Measurements from ENCODE around the gene COG5.
"Not testable (repeated sequence)": the region's sequence is repeated elsewhere in the genome, so short reads cannot be mapped to it uniquely, and the experiment has no call there.

COG5 gene

DNA sequence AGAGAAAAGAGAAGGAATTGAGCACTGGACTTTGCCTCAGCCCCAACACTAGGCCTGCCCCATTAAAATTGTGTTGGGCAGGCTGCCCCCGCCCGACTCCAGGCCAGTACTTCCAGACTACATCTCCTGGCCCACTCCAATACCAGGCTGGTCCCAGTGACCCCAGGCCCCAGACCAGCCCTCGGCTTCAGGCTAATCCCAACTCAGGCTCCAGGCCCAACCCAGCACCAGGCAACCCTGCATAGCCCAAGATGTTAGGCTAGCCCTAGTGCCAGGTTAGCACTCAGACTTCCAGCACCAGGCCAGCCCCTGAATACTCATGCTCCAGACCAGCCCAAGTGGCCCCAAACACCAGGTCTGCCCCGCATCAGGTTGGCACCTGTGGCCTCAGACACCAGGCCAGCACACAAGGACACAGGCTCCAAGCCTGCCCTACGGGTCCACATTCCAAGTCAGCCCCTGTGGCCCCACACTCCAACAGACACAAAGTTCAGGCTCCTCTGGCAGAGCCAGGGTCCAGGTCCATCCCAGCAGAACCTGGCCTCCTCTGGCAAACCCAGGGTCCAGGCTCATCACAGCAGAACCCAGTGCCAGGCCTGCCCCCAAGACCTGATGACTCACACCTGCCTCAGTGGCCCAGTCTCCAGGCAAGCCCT is 20.3 kb downstream of the COG5 start:
- DNase-seq: no peak
- H3K27me3 ChIP-seq: no peaks in the 10 kb centered on the region
- H3K4me3 ChIP-seq (ENCODE audit: low read depth, low read length): no peak overlapping the region
- peaks cover 14% of the 10 kb centered on the region; the same call in 1 of the 2 replicates for H3K36me3 ChIP-seq
- H3K4me1 ChIP-seq: peaks cover 5% of the 10 kb centered on the region
- TF ChIP-seq, protein P1, sequence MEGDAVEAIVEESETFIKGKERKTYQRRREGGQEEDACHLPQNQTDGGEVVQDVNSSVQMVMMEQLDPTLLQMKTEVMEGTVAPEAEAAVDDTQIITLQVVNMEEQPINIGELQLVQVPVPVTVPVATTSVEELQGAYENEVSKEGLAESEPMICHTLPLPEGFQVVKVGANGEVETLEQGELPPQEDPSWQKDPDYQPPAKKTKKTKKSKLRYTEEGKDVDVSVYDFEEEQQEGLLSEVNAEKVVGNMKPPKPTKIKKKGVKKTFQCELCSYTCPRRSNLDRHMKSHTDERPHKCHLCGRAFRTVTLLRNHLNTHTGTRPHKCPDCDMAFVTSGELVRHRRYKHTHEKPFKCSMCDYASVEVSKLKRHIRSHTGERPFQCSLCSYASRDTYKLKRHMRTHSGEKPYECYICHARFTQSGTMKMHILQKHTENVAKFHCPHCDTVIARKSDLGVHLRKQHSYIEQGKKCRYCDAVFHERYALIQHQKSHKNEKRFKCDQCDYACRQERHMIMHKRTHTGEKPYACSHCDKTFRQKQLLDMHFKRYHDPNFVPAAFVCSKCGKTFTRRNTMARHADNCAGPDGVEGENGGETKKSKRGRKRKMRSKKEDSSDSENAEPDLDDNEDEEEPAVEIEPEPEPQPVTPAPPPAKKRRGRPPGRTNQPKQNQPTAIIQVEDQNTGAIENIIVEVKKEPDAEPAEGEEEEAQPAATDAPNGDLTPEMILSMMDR (IDR thresholded peaks at IDR 0.05; ENCODE audit: low read depth, low read length): no peak
- H3K9me3 ChIP-seq: no peaks in the 10 kb centered on the region

DNA sequence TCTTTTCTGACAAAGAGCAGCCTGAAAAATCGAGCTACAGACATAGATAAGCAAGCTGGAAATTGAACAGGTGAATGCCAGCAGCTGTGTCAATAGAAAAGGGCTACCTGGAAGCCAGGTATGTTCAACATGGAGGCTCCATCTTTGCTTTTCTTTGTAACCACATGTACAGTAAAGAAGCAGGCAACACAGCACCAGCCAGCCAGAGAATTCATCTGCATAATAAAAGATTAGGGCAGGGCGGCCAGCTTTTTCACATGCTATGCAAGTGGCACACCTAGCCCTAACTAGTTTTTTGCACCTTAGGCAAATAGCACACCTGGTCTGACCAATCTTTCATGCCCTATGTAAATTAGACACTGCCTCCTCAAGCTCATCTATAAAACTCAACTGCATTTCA is 25.7 kb downstream of the COG5 start:
- Histone ChIP-seq H3K9me3 (no peaks in the 10 kb centered on the region), H3K4me1 (peaks cover 5% of the 10 kb centered on the region), H3K27me3 (no peaks in the 10 kb centered on the region), H3K36me3 (no peaks in the 10 kb centered on the region), H3K4me3 (ENCODE audit: low read depth, low read length) (no peak overlapping the region)
- TF ChIP-seq, protein P1 (IDR thresholded peaks at IDR 0.05; ENCODE audit: low read depth, low read length): no peak
- no peak for DNase-seq

DNA sequence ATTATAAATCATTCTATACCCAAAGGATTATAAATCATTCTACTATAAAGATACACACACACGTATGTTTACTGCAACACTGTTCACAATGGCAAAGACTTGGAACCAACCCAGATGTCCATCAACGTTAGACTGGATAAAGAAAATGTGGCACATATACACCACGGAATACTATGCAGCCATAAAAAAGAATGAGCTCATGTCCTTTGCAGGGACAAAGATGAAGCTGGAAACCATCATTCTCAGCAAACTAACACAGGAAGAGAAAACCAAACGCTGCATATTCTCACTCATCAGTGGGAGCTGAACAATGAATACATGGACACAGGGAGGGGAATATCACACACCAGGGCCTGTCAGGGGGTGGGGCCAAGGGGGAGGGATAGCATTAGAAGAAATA is 26.5 kb downstream of the COG5 start:
- not testable (repeated sequence) for H3K4me3 ChIP-seq (ENCODE audit: low read depth, low read length); DNase-seq; H3K27me3 ChIP-seq; H3K36me3 ChIP-seq; H3K4me1 ChIP-seq; H3K9me3 ChIP-seq

DNA sequence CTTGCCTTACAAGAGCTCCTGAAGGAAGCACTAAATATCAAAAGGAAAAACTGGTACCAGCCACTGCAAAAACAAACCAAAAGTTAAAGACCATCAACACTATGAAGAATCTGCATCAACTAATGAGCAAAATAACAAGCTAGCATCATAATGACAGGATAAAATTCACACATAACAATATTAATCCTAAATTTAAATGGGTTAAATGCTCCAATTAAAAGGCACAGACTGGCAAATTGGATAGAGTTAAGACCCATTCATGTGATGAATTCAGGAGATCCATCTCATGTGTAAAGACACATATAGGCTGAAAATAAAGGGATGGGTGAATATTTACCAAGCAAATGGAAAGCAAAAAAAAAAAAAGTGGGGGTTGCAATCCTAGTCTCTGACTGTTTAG is 29.6 kb downstream of the COG5 start:
- TF ChIP-seq, protein P1 (IDR thresholded peaks at IDR 0.05; ENCODE audit: low read depth, low read length): no peak
- no peaks in the 10 kb centered on the region for H3K36me3 ChIP-seq
- no peak for DNase-seq

DNA sequence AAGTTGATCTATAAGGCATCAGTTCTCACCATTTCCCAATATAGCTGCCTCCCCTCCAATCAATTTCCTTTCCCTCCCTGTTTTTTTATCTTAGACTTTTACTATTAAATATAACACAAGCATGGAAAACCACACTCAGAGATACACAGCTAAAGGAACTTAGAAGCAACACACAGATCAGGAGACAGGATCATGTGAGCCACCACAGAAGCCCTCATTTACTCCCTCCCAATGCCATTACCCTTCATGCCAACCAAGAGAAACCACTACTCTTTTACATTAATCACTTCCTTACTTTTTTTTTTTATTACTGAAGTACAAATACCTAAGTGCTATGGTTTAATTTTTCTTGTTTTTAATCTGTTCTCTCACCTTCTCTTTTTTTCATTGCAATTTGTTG is 33.0 kb downstream of the COG5 start:
- Histone ChIP-seq H3K9me3 (no peaks in the 10 kb centered on the region), H3K4me3 (ENCODE audit: low read depth, low read length) (no peak overlapping the region), H3K36me3 (no peaks in the 10 kb centered on the region), H3K4me1 (no peaks in the 10 kb centered on the region), H3K27me3 (no peaks in the 10 kb centered on the region)
- TF ChIP-seq, protein P1 (IDR thresholded peaks at IDR 0.05; ENCODE audit: low read depth, low read length): no peak
- DNase-seq: no peak

More for the DNA sequence above, 29.6 kb downstream of the COG5 start:
- Histone ChIP-seq H3K4me3 (ENCODE audit: low read depth, low read length) (no peak overlapping the region), H3K27me3 (no peaks in the 10 kb centered on the region), H3K9me3 (no peaks in the 10 kb centered on the region), H3K4me1 (no peaks in the 10 kb centered on the region)

DNA sequence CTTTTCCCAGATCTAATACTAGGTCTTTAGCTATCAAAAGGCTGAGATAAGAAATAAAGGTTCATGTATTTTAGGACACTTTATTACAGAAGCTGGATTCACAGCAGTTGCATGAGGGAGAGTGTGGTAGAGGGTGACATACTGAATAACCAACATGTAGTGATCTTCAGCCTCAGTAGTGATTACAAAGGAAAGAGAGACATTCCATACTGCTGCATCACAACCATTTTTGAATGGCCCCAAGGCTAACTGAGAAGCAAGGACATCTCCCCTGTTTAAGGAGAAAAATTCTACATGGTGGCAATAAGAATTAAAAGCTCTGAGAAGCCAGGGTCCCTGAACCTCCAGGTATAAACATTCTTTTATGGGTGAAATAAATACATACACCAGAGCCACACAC is 35.3 kb downstream of the COG5 start:
- Histone ChIP-seq H3K4me1 (no peaks in the 10 kb centered on the region), H3K27me3 (no peaks in the 10 kb centered on the region)
- no peak for DNase-seq

More for the DNA sequence above, 35.3 kb downstream of the COG5 start:
- no peaks in the 10 kb centered on the region for H3K9me3 ChIP-seq
- TF ChIP-seq, protein P1 (IDR thresholded peaks at IDR 0.05; ENCODE audit: low read depth, low read length): no peak
- H3K36me3 ChIP-seq: no peaks in the 10 kb centered on the region
- no peak overlapping the region for H3K4me3 ChIP-seq (ENCODE audit: low read depth, low read length)
